GM19351 (cell line): ENCODE data around the gene SLC35G3.
"Not testable (repeated sequence)": the region's sequence is repeated elsewhere in the genome, so short reads cannot be mapped to it uniquely, and the experiment has no call there.

Experiments
- ATAC-seq: cut with Tn5 transposase; IDR thresholded peaks from one replicate; pipeline ENCODE4 v1.9.1; 2021; ENCODE audit warnings: mild to moderate bottlenecking, moderate library complexity; ENCODE audit not compliant: unreplicated experiment

The SLC35G3 gene

DNA sequence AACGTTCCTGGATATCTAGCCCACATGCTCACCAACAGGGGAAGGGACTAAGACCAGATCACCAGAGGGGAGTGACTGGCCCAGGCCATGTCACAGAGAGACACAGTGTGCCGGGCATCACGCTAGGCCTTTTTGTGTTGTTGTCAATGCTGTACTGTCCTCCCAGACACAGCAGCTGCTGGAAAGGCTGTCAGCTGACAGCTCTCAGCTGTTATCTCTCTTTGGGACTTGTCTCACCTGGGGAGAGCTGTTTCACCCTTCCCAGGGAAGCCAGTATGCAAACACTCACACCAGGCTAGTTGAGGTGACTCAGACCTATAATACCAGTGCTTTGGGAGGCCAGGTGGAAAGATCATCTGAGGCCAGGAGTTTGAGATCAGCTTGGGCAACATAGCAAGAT is 27.1 kb downstream of the SLC35G3 start:
- no peak for ATAC-seq

GRCh38 chr17:35166526-35166925 is 27.7 kb downstream of the SLC35G3 start:
- no peak for ATAC-seq

DNA sequence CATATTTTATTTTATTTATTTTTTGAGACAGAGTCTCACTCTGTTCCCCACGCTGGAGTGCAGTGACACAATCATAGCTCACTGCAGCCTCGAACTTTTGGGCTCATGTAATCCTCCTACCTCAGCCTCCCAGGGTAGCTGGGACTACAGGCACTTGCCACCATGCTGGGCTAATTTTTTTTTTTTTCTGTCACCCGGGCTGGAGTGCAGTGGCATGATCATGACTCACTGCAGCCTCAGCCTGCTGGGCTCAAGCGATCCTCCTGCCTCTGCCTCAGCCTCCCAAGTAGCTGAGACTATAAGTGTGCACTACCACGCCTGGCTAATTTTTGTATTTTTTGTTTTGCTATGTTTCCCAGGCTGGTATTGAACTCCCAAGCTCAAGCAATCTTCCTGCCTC is 29.5 kb downstream of the SLC35G3 start:
- no peak for ATAC-seq

DNA sequence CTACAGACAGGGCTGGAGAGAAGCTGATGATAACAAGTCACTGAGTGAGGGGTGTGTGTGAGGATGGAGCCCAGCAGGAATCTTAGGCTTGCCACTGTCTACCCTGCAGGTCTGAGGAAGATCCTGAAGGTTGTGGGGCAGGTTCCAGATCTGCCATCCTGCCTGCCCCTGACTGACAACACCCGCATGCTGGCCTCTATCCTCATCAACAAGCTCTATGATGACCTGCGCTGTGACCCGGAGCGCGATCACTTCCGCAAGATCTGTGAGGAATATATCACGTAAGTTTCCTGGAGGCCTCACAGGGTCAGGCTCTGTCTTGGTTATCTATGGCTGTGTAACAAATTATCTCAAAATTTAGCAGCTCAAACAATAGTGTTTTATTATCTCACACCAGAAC is 30.3 kb downstream of the SLC35G3 start:
- no peak for ATAC-seq

DNA sequence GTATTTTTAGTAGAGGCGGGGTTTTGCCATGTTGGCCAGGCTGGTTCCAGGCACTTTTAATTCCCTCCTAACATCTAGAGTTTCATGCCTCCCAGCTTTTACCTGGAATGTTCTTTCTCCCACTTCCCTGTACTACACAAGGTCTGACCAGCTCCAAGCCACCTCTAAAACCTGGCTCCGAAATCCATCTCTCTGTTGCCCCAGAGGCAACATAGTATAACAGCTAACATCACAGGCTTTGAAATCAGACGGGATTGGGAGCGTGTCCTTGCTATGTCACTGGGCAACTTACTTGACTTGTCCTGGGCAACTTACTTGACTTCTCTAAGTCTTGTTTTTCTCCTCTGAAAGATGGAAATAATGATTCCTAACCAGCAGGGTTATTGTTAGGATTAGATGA is 31.4 kb downstream of the SLC35G3 start:
- no peak for ATAC-seq

DNA sequence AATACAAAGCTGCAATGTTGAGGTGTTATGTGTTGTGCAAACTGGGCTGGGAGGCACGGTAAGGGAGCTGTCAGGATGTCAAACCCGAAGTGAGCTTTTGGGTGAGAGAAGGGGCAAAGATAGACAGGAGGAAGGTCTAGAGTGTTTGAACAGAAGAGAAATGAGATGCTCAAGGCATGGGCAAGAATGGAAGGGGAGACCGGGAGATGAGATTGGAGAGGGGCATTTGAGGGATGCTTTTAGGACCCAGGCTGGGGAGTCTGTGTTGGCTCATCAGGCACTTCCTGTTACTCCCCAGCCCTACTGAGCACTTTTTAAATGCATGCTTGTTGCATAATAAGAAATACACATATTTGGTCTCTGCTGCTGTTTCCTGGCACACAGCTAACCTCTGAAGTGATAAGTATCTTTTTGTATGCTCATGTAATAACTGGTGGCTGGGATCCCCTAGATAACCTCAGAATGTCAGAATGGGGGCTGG is 32.9 kb downstream of the SLC35G3 start:
- no peak for ATAC-seq

GRCh38 chr17:35160354-35161201 is 33.6 kb downstream of the SLC35G3 start:
- ATAC-seq, result no peak

- ATAC-seq, result no peak
Measured at GRCh38 chr17:35159940-35160339, 34.3 kb downstream of the SLC35G3 start.

DNA sequence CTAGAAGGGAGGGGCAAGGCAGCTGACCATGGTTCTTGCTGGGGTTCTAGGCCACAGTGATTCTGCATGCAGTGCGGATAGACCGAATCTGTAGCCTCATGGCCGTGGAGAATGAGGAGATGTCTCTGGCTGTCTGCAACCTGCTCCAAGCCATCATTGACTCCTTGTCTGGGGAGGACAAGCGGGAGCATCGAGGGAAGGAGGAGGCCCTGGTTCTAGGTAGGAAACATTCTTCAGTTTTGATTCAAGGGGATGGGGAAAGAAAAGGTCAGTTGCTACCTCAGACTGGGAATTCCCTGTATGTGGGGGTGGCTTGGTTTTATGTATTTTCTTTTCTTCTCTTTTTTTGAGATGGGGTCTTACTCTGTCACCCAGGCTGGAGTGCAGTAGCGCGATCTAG is 38.9 kb downstream of the SLC35G3 start:
- ATAC-seq, result no peak

- no peak for ATAC-seq
Measured at GRCh38 chr17:35154196-35155165, 39.7 kb downstream of the SLC35G3 start.

DNA sequence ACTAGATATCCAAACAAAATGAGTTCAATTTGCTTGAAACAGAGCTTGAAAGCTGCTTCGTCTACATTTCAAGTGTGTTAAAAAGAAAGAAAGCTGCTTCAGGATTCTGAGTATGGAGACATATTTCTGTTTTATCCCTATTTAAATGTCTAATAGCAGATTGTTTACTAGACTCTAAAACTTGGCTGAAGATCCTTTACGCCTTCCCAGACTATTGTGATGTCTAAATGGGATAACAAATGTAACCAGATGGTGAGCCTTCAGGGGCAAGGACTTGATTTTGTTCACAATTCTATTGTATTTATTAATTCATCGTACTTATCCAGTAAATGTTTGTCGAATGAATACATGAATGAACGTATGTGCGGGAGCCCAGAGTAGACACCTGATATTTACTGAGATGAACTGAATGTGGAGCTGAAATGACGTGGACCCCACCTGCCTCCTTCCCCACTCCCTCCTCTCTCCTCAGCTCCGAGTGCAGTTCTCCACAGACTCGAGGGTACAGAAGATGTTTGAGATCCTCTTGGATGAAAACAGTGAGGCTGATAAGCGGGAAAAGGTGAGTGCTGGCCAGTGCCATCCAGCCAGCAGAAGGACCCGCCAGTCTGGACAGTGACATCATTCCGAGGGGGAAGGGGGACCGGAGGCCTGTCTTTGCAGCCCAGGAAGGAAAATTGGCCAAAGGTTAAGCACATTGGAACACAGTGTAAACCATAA is 41.6 kb downstream of the SLC35G3 start:
- no peak for ATAC-seq

- not testable (repeated sequence) for ATAC-seq
Measured at GRCh38 chr17:35151080-35151479, 43.1 kb downstream of the SLC35G3 start.

DNA sequence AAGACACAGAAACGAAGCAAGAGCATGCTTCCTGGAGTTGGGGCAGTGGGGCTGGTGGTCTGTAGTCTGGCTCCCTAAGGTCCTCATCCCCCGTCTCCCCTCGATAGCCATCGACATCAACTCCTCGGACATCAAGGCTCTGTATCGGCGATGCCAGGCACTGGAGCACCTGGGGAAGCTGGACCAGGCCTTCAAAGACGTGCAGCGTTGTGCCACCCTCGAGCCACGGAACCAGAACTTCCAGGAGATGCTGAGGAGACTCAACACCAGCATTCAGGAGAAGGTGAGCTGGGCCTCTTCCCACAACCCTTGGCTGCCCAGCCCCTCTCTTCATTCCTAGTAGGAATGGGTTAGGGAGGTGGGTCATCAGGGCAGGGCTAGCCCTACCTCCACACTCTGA is 44.3 kb downstream of the SLC35G3 start:
- ATAC-seq, result no peak

DNA sequence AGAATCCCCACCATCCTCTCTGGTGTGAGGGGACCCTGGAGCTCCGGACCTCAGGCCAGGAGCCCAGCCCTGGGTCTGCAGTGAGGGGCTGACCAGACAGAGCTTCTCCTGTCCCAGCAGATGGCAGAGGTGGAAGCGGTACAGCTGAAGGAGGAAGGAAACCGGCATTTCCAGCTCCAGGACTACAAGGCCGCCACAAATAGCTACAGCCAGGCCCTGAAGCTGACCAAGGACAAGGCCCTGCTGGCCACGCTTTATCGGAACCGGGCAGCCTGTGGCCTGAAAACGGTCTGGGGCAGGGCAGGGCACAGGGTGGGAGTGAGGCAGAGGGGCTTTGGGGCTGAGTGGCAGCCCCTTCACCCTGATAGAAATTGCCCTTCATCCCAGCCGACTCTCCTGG is 46.0 kb downstream of the SLC35G3 start:
- no peak for ATAC-seq

- no peak for ATAC-seq
Measured at GRCh38 chr17:35147375-35147905, 46.8 kb downstream of the SLC35G3 start, which contains the start of gene UNC45B. UNC45B (plus strand) TSS chr17:35147817; CDS start chr17:35148264, 447 bp downstream.

DNA sequence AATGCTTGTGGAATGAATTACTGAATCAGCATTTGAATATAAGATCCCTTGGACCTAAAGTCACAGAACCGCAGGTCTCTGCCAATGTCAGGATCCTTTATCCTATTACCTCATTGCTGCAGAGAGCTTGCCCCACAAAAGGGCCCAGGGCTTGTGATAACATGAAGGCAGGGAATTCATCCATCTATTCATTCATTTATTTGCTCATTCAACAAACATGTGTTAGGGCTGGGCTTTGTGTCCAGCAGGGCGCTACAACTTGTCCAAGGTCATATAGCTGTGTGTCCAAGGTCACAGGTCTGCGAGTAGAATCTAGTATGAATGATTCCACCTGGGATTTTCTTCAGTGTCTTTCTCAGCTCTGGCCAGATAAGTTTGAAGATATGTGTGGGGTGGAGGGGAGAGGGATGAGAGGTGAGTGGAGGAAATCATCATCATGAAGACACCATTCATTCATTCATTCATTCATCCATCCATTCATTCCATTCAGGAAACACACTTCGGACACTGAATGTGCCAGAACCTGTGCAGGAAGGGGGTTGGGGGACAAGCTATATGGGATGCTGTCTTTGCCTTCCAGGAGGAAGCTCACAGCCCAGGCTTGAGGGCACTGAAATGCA is 47.9 kb downstream of the SLC35G3 start:
- ATAC-seq, result no peak

DNA sequence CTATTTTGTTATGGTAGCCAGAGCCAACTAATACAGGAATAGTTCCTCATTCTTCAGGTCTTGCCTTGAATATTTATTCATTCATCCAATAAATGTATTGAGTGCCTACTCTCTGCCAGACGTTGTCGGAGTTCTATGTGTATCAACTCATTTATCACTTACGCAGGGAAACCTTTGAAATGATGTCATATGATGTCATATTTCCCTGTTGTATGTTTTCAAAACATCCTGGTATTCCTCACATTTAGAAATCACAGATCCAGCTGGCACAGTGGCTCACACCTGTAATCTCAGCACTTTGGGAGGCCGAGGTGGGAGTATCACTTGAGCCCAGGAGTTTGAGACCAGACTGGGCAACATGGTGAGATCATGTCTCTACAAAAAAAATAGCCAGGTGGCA is 49.4 kb downstream of the SLC35G3 start:
- no peak for ATAC-seq
